GM06990 (cell line): Measurements from ENCODE around the gene ACTRT2.

Experiments used
- DNase-seq: peaks from one replicate; pipeline ENCODE4 v3.0.0-alpha.2; 2011; ENCODE audit not compliant: insufficient read length; ENCODE audit errors: extremely low read depth
- H3K27me3 ChIP-seq: replicated peaks from 2 replicates; pipeline ENCODE4 v1.6.0; 2011; ENCODE audit warnings: low read length; ENCODE audit not compliant: control insufficient read depth, insufficient read depth
- H3K36me3 ChIP-seq: 2 replicates; pipeline ENCODE4 v1.5.1; 2011; ENCODE audit warnings: low read length; ENCODE audit not compliant: control insufficient read depth, insufficient read depth
- H3K4me3 ChIP-seq: replicated peaks from 2 replicates; pipeline ENCODE4 v1.5.1; 2011; ENCODE audit warnings: low read depth, mild to moderate bottlenecking, control low read depth, low read length
- TF ChIP-seq, protein P1 (sequence below): IDR thresholded peaks from 2 replicates; pipeline ENCODE4 v1.5.1; 2011; ENCODE audit warnings: low read length, control low read depth, mild to moderate bottlenecking, inconsistent platforms; ENCODE audit not compliant: insufficient read depth, poor library complexity, severe bottlenecking

ACTRT2 gene

DNA sequence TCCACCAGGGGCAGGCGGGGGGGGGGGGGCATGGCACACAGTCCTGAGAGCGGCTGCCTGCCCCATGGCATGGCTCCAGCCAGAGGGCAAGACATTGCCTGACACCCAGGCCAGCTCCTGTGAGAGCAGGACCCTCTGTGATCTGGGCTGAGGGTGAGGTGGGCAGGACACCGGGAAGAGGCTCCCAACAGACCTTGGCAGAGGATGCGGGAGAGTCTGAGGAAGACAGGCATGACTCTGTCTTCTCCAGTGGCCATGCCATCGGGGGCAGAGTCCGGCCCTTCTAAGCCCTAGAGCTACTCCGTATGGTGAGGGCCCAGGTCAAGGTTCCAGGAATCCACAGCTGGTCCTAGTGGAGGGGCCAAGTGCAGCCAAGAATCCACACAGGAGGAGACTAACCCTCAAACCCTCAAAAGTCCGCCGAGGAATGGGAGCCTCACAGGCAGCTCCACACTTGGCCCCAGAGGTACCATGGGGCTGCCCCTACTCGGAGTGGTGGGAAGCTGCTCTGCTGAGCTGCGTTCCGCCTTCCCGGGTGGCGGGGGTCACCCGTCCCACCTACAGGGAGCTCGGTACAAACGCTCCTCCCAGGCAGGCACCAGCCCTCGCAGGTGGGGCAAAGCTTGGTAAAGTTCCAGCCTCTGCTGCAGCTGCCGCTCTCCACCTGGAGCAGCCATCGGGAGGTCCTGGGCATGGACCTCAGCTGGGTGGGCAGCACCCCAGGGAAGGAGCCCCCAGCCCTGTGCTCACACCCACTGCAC is 6.5 kb downstream of the ACTRT2 start:
- DNase-seq, result no peak
- TF ChIP-seq, protein P1, sequence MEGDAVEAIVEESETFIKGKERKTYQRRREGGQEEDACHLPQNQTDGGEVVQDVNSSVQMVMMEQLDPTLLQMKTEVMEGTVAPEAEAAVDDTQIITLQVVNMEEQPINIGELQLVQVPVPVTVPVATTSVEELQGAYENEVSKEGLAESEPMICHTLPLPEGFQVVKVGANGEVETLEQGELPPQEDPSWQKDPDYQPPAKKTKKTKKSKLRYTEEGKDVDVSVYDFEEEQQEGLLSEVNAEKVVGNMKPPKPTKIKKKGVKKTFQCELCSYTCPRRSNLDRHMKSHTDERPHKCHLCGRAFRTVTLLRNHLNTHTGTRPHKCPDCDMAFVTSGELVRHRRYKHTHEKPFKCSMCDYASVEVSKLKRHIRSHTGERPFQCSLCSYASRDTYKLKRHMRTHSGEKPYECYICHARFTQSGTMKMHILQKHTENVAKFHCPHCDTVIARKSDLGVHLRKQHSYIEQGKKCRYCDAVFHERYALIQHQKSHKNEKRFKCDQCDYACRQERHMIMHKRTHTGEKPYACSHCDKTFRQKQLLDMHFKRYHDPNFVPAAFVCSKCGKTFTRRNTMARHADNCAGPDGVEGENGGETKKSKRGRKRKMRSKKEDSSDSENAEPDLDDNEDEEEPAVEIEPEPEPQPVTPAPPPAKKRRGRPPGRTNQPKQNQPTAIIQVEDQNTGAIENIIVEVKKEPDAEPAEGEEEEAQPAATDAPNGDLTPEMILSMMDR, result no peak
- no peak overlapping the region for H3K4me3 ChIP-seq
- no peaks in the 10 kb centered on the region for H3K27me3 ChIP-seq
- H3K36me3 ChIP-seq, result no peaks in the 10 kb centered on the region

DNA sequence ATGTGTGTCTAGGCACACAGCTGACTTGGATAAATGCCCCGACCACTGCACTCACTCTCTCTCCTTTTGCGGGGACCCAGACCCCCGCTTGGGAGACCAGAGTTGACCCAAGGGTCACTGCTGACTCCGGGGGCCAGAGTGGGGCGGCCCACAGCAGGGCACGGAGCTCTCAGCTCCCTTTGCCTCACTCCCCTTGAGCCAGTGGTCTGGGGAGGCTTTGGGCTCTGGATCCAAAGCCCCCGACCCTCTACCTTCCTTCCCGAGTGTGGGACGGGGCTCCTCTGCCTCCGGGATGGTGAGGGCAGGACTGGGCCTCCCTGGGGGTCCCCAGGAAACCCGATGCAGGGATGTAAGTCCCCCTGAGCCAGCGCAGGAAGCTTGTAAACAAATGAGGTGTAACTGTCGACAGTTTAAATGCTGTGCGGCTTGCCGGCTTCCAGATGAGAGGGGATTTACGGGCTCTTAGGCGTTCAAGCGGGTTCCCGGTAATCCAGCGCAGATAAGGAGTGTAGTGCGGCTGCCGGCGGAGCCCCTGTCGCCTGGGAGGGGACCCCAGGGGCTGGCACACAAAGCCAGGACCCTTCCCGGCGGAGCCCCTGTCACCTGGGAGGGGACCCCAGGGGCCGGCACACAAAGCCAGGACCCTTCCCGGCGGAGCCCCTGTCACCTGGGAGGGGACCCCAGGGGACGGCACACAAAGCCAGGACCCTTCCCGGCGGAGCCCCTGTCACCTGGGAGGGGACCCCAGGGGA is 7.4 kb downstream of the ACTRT2 start:
- no peaks in the 10 kb centered on the region for H3K36me3 ChIP-seq
- no peak for DNase-seq
- H3K4me3 ChIP-seq, result no peak overlapping the region
- TF ChIP-seq, protein P1, result no peak
- H3K27me3 ChIP-seq, result no peaks in the 10 kb centered on the region

DNA sequence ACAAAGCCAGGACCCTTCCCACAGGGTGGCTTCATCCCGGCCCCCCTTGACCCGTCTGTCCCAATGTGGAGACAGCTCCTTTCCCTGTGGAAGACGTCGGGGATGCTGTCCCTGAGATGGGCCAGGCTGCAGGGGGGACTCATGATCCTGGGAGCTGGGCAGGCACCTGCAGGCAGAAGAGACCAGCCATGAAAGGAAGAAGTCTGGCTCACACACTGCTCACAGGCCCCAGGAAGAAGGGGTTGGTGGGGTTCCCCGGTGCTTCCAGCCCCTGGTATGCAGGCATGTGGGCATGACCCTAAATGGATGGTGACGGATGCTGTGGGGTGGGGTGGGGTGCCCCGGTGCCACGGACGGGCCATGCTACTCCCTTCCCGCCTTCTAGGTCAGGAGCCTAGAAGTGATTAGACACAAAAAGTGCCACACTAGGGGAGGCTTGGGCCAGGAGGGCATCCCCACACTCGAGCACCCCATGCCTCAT is 8.3 kb downstream of the ACTRT2 start:
- TF ChIP-seq, protein P1, result no peak
- Histone ChIP-seq H3K36me3 (no peaks in the 10 kb centered on the region), H3K4me3 (no peak overlapping the region), H3K27me3 (no peaks in the 10 kb centered on the region)
- DNase-seq, result no peak

DNA sequence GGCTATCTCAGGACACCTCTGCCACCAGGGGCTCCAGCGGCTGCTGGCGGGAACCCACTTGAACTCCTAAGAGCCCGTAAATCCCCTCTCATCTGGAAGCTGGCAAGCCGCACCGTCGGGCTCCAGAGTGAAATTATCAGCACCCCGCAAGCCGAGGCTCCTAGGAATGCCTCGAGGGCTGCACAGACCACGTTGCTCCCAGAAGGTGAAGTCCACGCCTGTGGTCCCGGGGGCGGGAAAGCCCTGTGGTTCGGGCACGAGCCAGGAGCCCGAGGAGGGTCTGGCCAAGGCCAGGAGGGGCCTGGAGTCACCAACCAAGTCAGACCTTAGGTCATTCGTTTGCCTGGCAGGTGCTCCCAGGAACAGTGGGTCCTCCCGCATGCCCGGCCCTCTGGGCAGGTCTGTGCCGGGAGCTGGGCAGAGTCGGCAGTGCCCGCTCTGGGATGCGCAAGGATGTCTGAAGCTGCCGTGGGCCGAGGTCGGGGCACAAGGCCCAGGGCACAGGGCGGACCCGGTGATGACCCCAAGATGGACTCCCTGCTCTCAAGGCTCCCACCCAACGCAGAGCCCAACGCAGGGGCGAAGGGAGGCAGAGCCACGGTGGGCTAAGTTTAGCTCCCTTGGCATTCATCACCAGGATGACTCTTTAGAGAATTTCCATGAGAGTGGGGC is 8.9 kb downstream of the ACTRT2 start:
- no peaks in the 10 kb centered on the region for H3K36me3 ChIP-seq
- DNase-seq, result no peak
- no peak overlapping the region for H3K4me3 ChIP-seq
- no peaks in the 10 kb centered on the region for H3K27me3 ChIP-seq
- TF ChIP-seq, protein P1, result no peak

DNA sequence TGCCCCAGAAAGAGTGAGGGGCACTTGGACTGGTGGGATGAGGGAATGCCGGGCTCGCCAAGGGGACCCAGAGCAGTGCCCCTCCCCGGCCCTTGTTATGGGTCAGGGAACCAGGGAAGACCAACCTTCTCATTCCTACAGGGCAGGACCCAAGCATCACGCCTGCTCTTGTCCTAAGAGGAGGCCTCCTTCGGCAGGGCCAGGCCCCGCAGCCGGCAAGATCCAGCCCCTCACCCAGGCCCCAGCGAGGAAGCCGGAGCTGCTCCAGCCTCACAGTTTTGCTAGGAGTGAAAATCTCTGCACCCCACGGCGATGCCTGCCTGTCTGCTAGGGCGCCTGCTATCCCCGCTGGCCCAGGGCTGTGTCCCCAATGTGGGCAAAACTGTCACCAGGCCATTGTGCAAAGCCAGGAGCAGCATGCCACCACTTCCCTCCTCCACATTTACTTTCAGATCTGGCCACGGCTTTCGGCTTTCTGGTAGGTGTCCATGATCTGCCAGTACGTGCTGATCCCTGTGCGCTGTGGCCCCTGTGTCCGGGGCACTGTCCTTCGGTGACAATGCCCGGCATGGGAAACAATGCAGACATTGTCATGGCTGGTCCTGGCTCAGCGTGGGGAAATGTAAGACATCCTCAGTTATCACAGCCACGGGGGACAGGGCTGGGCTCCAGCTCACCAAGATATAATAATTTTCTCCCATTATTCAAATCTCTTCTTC is 9.6 kb downstream of the ACTRT2 start:
- H3K36me3 ChIP-seq, result no peaks in the 10 kb centered on the region
- TF ChIP-seq, protein P1, result no peak
- H3K4me3 ChIP-seq, result no peak overlapping the region
- DNase-seq, result no peak
- H3K27me3 ChIP-seq, result no peaks in the 10 kb centered on the region
